Activated naive CD8-positive, alpha-beta T cell treated with anti-CD3 and anti-CD28 coated beads, Interleukin-2, amount 10 ng/mL, durations not matched to agents 7 days and 5 days (primary cell): ENCODE results near the gene MRPS27. TPM values are rescaled to one million over a fixed set of nuclear protein-coding genes. Genes with fewer than 3 reads are reported as not detected.
"Not testable (repeated sequence)": the region's sequence is repeated elsewhere in the genome, so short reads cannot be mapped to it uniquely, and the experiment has no call there.

ENCODE experiments used
- ATAC-seq: fragments of 150-1000 bp; cut with Tn5 transposase; one replicate; pipeline ENCODE4 v1.10.0; 2021; ENCODE audit warnings: low read depth, moderate library complexity
- POLR2A ChIA-PET: fragments of 350-600 bp; sonication (Branson Sonifier 250); formaldehyde crosslinking; loops from one replicate; lab custom pipeline; 2021; ENCODE audit warnings: antibody characterized with exemption; lab: Charles Lee
- DNase-seq: peaks from one replicate; pipeline ENCODE4 v3.0.0; 2021
- H3K27ac Mint-ChIP-seq: one replicate; pipeline ENCODE4 v1.8.0; 2022; ENCODE audit warnings: mild to moderate bottlenecking, mixed read lengths
- H3K27me3 Mint-ChIP-seq: one replicate; pipeline ENCODE4 v1.8.0; 2022; ENCODE audit warnings: mild to moderate bottlenecking, moderate library complexity, mixed read lengths
- H3K36me3 Mint-ChIP-seq: one replicate; pipeline ENCODE4 v1.8.0; 2021; ENCODE audit warnings: mild to moderate bottlenecking, mixed read lengths
- H3K4me1 Mint-ChIP-seq: one replicate; pipeline ENCODE4 v1.8.0; 2021; ENCODE audit warnings: mixed read lengths
- H3K4me3 Mint-ChIP-seq: one replicate; pipeline ENCODE4 v1.8.0; 2022; ENCODE audit warnings: mild to moderate bottlenecking, moderate library complexity, mixed read lengths
- H3K9me3 Mint-ChIP-seq: one replicate; pipeline ENCODE4 v1.8.0; 2021; ENCODE audit warnings: mixed read lengths
- microRNA-seq: library from miRNA; unstranded; fragments of <30 nt; microRNA quantifications from one replicate; pipeline ENCODE4 v1.2.0, GENCODE V29; 2022
- total RNA-seq, 2 experiments: library from RNA; stranded (reverse); gene quantifications; one replicate each; pipeline ENCODE4 v1.2.3, GENCODE V29; 2021

The MRPS27 gene
- total RNA-seq, 2 experiments from 2014 or later, result 39.0 to 43.8 TPM

GRCh38 chr5:72184408-72184807, 135.6 kb downstream of the MRPS27 start:
- Mint-ChIP-seq H3K27ac (no peak overlapping the region), H3K27me3 (peaks cover 39% of the 10 kb centered on the region), H3K4me1 (peaks cover 1% of the 10 kb centered on the region), H3K36me3 (no peaks in the 10 kb centered on the region), H3K9me3 (no peaks in the 10 kb centered on the region), H3K4me3 (no peak overlapping the region)
- no peak for DNase-seq
- POLR2A ChIA-PET, result no interaction called here
- no peak for ATAC-seq

GRCh38 chr5:72183101-72183520, 136.9 kb downstream of the MRPS27 start:
- Mint-ChIP-seq H3K27ac (no peak overlapping the region), H3K36me3 (no peaks in the 10 kb centered on the region), H3K4me3 (no peak overlapping the region), H3K4me1 (peaks cover 1% of the 10 kb centered on the region), H3K9me3 (no peaks in the 10 kb centered on the region), H3K27me3 (peaks cover 34% of the 10 kb centered on the region)
- DNase-seq (no peak), ATAC-seq (no peak)
- POLR2A ChIA-PET, result no interaction called here

- ATAC-seq, result no peak
- DNase-seq, result no peak
- POLR2A ChIA-PET, result no interaction called here
- Mint-ChIP-seq H3K9me3 (no peaks in the 10 kb centered on the region), H3K27ac (no peak overlapping the region), H3K4me3 (no peak overlapping the region), H3K27me3 (peaks cover 29% of the 10 kb centered on the region), H3K36me3 (no peaks in the 10 kb centered on the region), H3K4me1 (peaks cover 1% of the 10 kb centered on the region)
Observed at GRCh38 chr5:72182686-72183085, 137.4 kb downstream of the MRPS27 start.

GRCh38 chr5:72180925-72181324, 139.1 kb downstream of the MRPS27 start:
- H3K9me3 Mint-ChIP-seq, result no peaks in the 10 kb centered on the region
- H3K4me1 Mint-ChIP-seq, result peaks cover 1% of the 10 kb centered on the region
- peaks cover 25% of the 10 kb centered on the region for H3K27me3 Mint-ChIP-seq
- no peak overlapping the region for H3K27ac Mint-ChIP-seq
- DNase-seq (no peak), ATAC-seq (no peak)
- H3K36me3 Mint-ChIP-seq, result no peaks in the 10 kb centered on the region
- POLR2A ChIA-PET, result no interaction called here
- no peak overlapping the region for H3K4me3 Mint-ChIP-seq

GRCh38 chr5:72179816-72180440, 140.1 kb downstream of the MRPS27 start:
- POLR2A ChIA-PET, result no interaction called here
- Mint-ChIP-seq H3K4me1 (peaks cover 1% of the 10 kb centered on the region), H3K27ac (no peak overlapping the region), H3K36me3 (no peaks in the 10 kb centered on the region), H3K9me3 (no peaks in the 10 kb centered on the region), H3K4me3 (no peak overlapping the region), H3K27me3 (peaks cover 31% of the 10 kb centered on the region)
- DNase-seq (no peak), ATAC-seq (no peak)

- H3K27me3 Mint-ChIP-seq, result peaks cover 34% of the 10 kb centered on the region
- DNase-seq, result no peak
- peaks cover 1% of the 10 kb centered on the region for H3K4me1 Mint-ChIP-seq
- H3K9me3 Mint-ChIP-seq, result no peaks in the 10 kb centered on the region
- H3K36me3 Mint-ChIP-seq, result no peaks in the 10 kb centered on the region
- POLR2A ChIA-PET, result no interaction called here
- no peak overlapping the region for H3K27ac Mint-ChIP-seq
- no peak overlapping the region for H3K4me3 Mint-ChIP-seq
- ATAC-seq, result no peak
Observed at GRCh38 chr5:72179028-72179815, 140.8 kb downstream of the MRPS27 start.

GRCh38 chr5:72177538-72177937, 142.5 kb downstream of the MRPS27 start:
- no peak overlapping the region for H3K4me3 Mint-ChIP-seq
- DNase-seq (no peak), ATAC-seq (no peak)
- H3K36me3 Mint-ChIP-seq, result no peaks in the 10 kb centered on the region
- POLR2A ChIA-PET, result no interaction called here
- H3K4me1 Mint-ChIP-seq, result peaks cover 1% of the 10 kb centered on the region
- H3K9me3 Mint-ChIP-seq, result no peaks in the 10 kb centered on the region
- H3K27ac Mint-ChIP-seq, result no peak overlapping the region
- peaks cover 27% of the 10 kb centered on the region for H3K27me3 Mint-ChIP-seq

- H3K27ac Mint-ChIP-seq, result no peak overlapping the region
- ATAC-seq (no peak), DNase-seq (no peak)
- H3K27me3 Mint-ChIP-seq, result peaks cover 28% of the 10 kb centered on the region
- POLR2A ChIA-PET, result no interaction called here
- no peaks in the 10 kb centered on the region for H3K4me1 Mint-ChIP-seq
- H3K36me3 Mint-ChIP-seq, result no peaks in the 10 kb centered on the region
- H3K9me3 Mint-ChIP-seq, result no peaks in the 10 kb centered on the region
- no peak overlapping the region for H3K4me3 Mint-ChIP-seq
Observed at GRCh38 chr5:72172786-72173185, 147.3 kb downstream of the MRPS27 start.

- peaks cover 38% of the 10 kb centered on the region for H3K27me3 Mint-ChIP-seq
- DNase-seq (no peak), ATAC-seq (no peak)
- POLR2A ChIA-PET, result no interaction called here
- H3K36me3 Mint-ChIP-seq, result no peaks in the 10 kb centered on the region
- no peak overlapping the region for H3K4me3 Mint-ChIP-seq
- H3K9me3 Mint-ChIP-seq, result no peaks in the 10 kb centered on the region
- H3K27ac Mint-ChIP-seq, result no peak overlapping the region
- peaks cover 3% of the 10 kb centered on the region for H3K4me1 Mint-ChIP-seq
Observed at GRCh38 chr5:72171667-72172066, 148.4 kb downstream of the MRPS27 start.

GRCh38 chr5:72171181-72171580, 148.9 kb downstream of the MRPS27 start:
- H3K4me1 Mint-ChIP-seq, H3K9me3 Mint-ChIP-seq, H3K27ac Mint-ChIP-seq, POLR2A ChIA-PET, H3K4me3 Mint-ChIP-seq, DNase-seq, ATAC-seq, H3K36me3 Mint-ChIP-seq: not testable (repeated sequence)
- H3K27me3 Mint-ChIP-seq, result peaks cover 42% of the 10 kb centered on the region

- Mint-ChIP-seq H3K36me3 (no peaks in the 10 kb centered on the region), H3K27me3 (peaks cover 42% of the 10 kb centered on the region), H3K4me3 (no peak overlapping the region), H3K9me3 (no peaks in the 10 kb centered on the region), H3K4me1 (peaks cover 3% of the 10 kb centered on the region), H3K27ac (no peak overlapping the region)
- DNase-seq, result no peak
- POLR2A ChIA-PET, result no interaction called here
- no peak for ATAC-seq
Observed at GRCh38 chr5:72170101-72170500, 149.9 kb downstream of the MRPS27 start.

Small RNA genes lying within 50 kb of the gene (microRNA-seq; reads per million reads assigned to microRNA genes)
- not detected for gene MIR4803

Other genes with a start within 250 kb of the MRPS27 start
- gene MAP1B, start 212.8 kb downstream of the MRPS27 start, total RNA-seq, result not detected
- gene PTCD2, start 133 bp upstream of the MRPS27 start, total RNA-seq, result 1 to 10 TPM; 8.9 to 9.8 TPM
- under 1 TPM in 1 of 2 experiments, not detected in 1; 0.40 TPM for gene ZNF366, start 187.2 kb upstream of the MRPS27 start, total RNA-seq